C4-2B (cell line): ENCODE data around the gene NSD1.
"Not testable (repeated sequence)": the region's sequence is repeated elsewhere in the genome, so short reads cannot be mapped to it uniquely, and the experiment has no call there.

ENCODE experiments used
- H3K27ac ChIP-seq: fragments of 450-650 bp; 2 replicates; pipeline ENCODE4 v1.5.1; 2017
- CTCF ChIP-seq: fragments of 450-650 bp; conservative IDR thresholded peaks from 2 replicates; pipeline ENCODE4 v1.5.1; 2017; ENCODE audit warnings: mild to moderate bottlenecking
- ZFX ChIP-seq: fragments of 450-650 bp; IDR thresholded peaks from 2 replicates; pipeline ENCODE4 v1.6.1; 2017

Gene NSD1

GRCh38 chr5:177142098-177142611 is 8.6 kb downstream of the NSD1 start:
- TF ChIP-seq ZFX, result no peak
- TF ChIP-seq CTCF, result no peak
- H3K27ac ChIP-seq, result no peak overlapping the region

- no peak for TF ChIP-seq ZFX
- TF ChIP-seq CTCF, result no peak
- no peak overlapping the region for H3K27ac ChIP-seq
Measured at GRCh38 chr5:177142778-177143177, 9.2 kb downstream of the NSD1 start.

DNA sequence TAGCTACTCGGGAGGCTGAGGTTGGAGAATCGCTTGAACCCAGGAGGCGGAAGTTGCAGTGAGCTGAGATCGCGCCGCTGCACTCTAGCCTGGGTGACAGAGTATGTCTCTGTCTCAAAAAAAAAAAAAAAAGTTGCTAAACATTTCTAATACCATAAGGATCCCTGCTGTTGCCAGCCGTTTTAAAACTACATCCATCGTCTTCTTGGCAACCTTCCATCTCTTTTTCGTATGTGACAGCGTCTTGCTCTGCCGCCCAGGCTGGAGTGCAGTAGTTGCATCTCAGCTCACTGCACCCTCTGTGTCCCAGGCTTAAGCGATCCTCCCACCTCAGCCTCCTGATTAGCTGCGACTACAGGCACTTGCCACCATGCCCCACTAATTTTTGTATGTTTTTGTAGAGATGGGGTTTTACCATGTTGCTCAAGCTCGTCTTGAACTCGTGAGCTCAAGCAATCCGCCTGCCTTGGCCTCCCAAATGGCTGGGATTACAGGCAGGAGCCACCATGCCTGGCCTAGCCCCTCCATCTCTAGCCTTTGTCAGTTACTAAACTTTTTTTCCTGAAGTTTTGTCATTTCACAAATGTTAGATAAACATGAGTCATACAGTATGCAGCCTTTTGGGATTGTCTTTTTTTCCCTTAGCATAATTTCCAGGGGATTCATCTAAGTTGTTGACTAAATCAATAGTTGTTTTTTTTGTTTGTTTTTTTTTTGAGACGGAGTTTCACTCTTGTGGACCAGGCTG is 13.5 kb downstream of the NSD1 start:
- TF ChIP-seq CTCF (no peak), ZFX (no peak)
- H3K27ac ChIP-seq, result no peak overlapping the region

DNA sequence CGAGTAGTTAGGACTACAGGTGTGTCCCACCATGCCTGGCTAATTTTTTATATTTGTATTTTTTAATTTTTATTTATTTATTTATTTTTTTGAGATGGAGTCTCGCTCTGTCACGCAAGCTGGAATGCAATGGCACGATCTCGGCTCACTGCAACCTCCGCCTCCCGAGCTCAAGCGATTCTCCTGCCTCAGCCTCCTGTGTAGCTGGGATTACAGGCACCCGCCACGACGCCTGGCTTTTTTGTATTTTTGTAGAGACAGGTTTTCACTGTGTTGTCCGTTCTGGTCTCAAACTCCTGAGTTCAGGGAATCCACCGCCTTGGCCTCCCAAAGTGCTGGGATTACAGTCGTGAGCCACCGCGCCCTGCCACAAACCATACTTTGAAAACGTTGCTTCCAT is 16.5 kb downstream of the NSD1 start:
- H3K27ac ChIP-seq, result not testable (repeated sequence)

DNA sequence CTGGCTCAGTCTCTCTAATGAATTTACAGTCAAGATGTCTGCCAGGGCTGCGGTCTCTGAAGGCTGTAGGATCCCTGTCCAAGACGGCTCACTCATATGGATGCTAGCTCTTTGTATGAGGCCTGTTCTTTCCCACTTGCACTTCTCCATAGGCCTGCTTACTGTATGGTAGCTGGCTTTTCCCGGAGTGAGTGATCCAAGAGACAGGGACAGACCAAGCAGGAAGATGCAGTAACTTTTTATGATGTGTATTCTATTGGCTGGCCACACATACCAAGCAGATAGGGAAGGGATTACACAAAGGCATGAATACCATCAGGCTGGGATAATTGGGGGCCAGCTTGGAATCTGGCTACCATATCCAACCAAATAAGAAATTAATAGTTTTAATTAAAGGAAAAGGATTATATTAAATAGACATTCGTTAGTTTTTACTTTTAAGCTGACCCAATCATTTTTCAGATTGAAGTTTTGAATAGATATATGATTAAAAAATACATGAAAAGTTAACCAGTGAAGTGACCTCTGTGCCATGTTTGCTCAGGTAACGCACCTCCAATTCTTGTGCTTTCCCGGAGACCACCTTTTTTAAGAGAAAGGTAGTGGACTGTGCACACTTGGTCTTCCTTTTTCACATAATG is 20.6 kb downstream of the NSD1 start:
- H3K27ac ChIP-seq, result no peak overlapping the region
- TF ChIP-seq ZFX, result no peak
- no peak for TF ChIP-seq CTCF

DNA sequence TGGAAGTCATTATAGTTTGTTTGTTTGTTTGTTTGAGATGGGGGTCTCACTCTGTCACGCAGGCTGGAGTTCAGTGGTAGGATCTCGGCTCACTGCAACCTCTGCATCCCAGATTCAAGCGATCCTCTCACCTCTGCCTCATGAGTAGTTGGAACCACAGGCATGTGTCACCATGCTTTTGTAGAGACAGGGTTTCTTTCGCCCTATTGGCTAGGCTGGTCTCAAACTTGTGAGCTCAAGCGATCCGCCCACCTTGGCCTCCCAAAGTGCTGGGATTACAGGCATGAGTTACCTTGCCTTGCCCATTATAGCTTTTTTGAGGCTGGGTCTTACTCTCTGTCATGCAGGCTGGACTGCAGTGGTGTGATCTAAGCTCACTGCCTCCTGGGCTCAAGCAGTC is 28.8 kb downstream of the NSD1 start:
- TF ChIP-seq CTCF, result no peak
- no peak for TF ChIP-seq ZFX
- H3K27ac ChIP-seq, result no peak overlapping the region

GRCh38 chr5:177163500-177163899 is 29.9 kb downstream of the NSD1 start:
- H3K27ac ChIP-seq, result no peak overlapping the region
- TF ChIP-seq CTCF, result no peak
- TF ChIP-seq ZFX, result no peak
